22Rv1 (cell line): ENCODE data around the gene TIMM22.

Experiments used
- H3K27ac ChIP-seq: fragments of 450-650 bp; 2 replicates; pipeline ENCODE4 v1.5.1; 2017
- ZFX ChIP-seq: fragments of 450-650 bp; IDR thresholded peaks from 2 replicates; pipeline ENCODE4 v1.6.1; 2017; ENCODE audit warnings: antibody characterized with exemption, borderline replicate concordance
- TF ChIP-seq, protein P1 (sequence below): fragments of 450-650 bp; IDR thresholded peaks from 2 replicates; pipeline ENCODE4 v1.5.1; 2017; ENCODE audit warnings: mild to moderate bottlenecking

Gene TIMM22

DNA sequence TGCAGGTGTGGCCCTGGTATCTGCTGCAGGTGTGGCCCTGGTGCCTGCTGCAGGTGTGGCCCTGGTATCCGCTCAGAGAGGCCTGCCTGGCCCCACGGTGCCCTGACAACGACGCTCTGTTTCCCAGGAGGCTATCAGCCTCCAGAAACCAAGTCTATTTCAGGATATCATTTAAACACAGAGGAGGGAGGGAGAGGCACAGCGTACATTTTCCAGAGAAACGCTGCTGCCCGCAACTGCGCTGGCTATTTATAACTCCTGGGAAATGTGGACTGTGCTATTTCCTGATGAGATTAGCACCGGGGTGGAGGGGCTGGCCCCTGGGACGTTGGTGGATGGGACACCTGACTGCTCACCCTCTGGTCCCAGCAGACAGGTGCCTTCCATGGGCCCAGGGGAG, 22.5 kb downstream of the TIMM22 start:
- no peak for TF ChIP-seq ZFX
- TF ChIP-seq, protein P1, sequence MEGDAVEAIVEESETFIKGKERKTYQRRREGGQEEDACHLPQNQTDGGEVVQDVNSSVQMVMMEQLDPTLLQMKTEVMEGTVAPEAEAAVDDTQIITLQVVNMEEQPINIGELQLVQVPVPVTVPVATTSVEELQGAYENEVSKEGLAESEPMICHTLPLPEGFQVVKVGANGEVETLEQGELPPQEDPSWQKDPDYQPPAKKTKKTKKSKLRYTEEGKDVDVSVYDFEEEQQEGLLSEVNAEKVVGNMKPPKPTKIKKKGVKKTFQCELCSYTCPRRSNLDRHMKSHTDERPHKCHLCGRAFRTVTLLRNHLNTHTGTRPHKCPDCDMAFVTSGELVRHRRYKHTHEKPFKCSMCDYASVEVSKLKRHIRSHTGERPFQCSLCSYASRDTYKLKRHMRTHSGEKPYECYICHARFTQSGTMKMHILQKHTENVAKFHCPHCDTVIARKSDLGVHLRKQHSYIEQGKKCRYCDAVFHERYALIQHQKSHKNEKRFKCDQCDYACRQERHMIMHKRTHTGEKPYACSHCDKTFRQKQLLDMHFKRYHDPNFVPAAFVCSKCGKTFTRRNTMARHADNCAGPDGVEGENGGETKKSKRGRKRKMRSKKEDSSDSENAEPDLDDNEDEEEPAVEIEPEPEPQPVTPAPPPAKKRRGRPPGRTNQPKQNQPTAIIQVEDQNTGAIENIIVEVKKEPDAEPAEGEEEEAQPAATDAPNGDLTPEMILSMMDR = no peak
- H3K27ac ChIP-seq = no peak overlapping the region

GRCh38 chr17:1021147-1021546, 24.2 kb downstream of the TIMM22 start:
- H3K27ac ChIP-seq = no peak overlapping the region
- TF ChIP-seq ZFX = no peak
- TF ChIP-seq, protein P1 = no peak

GRCh38 chr17:1022278-1023024, 25.5 kb downstream of the TIMM22 start:
- TF ChIP-seq, protein P1 = no peak
- TF ChIP-seq ZFX = no peak
- H3K27ac ChIP-seq = no peak overlapping the region

GRCh38 chr17:1024076-1024475, 27.1 kb downstream of the TIMM22 start:
- H3K27ac ChIP-seq = no peak overlapping the region
- no peak for TF ChIP-seq ZFX
- TF ChIP-seq, protein P1 = no peak

DNA sequence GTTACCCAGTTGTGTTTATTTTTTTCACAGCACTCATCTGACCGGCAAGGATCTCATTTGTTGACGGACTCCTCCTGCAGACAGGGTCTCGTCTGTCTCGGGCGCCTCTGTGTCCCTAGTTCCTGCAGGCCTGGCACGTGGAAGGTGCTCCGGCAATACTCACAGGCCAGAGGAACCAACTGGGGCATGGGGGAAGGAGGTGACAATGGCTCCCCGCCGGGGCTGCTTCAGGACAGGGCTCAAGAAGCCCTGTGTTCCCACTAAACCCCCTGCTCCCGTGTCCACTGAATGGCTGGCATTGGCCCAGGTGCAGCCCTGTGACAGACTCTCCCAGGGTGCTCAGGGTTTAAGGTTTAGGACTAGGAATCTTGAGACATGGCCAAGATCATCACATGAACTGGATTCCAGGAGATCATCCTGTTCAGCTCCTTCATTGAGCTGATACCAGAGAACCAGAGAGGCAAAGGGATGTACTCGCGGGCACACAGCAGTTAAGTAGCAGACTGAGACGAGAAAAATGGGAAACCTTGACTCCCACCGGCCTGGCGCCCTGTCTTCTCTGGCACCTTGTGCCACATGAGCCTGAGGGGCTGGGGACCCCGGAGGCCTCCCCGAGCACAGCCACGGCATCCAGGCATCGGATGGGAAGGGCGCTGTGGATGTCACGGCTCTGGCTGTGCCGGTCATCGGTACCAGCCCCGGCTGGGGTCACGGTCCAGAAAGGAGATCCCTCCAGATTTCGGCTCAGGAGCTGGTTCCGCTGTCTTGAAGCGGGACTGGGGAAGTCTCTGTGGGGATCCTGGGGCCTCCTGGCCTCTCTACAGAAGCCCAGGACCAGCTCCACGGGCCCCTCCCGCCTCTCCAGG, 29.0 kb downstream of the TIMM22 start:
- TF ChIP-seq, protein P1 = no peak
- TF ChIP-seq ZFX = no peak
- no peak overlapping the region for H3K27ac ChIP-seq

- H3K27ac ChIP-seq = no peak overlapping the region
- TF ChIP-seq, protein P1 = no peak
- TF ChIP-seq ZFX = no peak
These were observed 29.7 kb downstream of the TIMM22 start for GRCh38 chr17:1026599-1026975.

DNA sequence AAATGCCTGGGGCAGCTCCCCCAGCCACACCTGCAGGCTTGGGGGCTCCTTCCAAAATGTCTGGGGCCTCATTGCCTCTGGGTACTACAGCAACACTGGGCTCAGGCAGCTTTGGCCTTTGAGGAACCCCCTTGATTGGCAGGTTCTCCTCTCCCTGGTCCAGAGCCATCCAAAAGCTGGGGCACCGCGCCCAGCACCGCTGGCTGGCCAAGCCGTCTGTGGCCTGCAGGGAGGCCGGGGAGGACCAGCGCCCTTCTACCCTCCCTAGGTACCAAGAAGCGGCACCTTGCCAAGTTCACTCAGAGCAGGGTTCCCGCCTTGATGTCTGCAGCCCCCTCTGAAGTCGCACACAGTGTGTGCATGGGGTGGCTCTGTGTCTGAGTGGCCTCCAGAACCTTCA, 30.1 kb downstream of the TIMM22 start:
- H3K27ac ChIP-seq = no peak overlapping the region
- TF ChIP-seq ZFX = no peak
- TF ChIP-seq, protein P1 = no peak
